Bronchial epithelial cell (primary cell): ENCODE data around the gene FURIN. TPM values are rescaled to one million over a fixed set of nuclear protein-coding genes. Genes with fewer than 3 reads are reported as not detected.

Experiments used
- DNase-seq: peaks from one replicate; pipeline ENCODE4 v3.0.0-alpha.2; 2010; ENCODE audit warnings: low read depth
- FAIRE-seq: peaks from 2 replicates; lab custom pipeline; 2011; peaks lifted over from hg19 to GRCh38; lab: Jason Lieb, UNC
- H3K27me3 ChIP-seq: 2 replicates; pipeline ENCODE4 v1.5.1; 2011; ENCODE audit warnings: low read length; ENCODE audit not compliant: control insufficient read depth, insufficient read depth
- H3K36me3 ChIP-seq: 2 replicates; pipeline ENCODE4 v1.5.1; 2011; ENCODE audit warnings: low read length; ENCODE audit not compliant: control insufficient read depth, insufficient read depth
- H3K4me3 ChIP-seq: 2 replicates; pipeline ENCODE4 v1.5.1; 2011; ENCODE audit warnings: mild to moderate bottlenecking, low read depth, low read length, control low read depth
- CTCF ChIP-seq: IDR thresholded peaks from 2 replicates; pipeline ENCODE4 v1.5.1; 2011; ENCODE audit warnings: mild to moderate bottlenecking, moderate library complexity, low read length, control low read depth, inconsistent platforms; ENCODE audit not compliant: insufficient read depth, severe bottlenecking
- total RNA-seq: library from RNA; depleted of rRNA; stranded (reverse); fragments of >200 nt; gene quantifications from 2 replicates; pipeline ENCODE4 v1.2.1, GENCODE V29; 2014

The FURIN gene
- total RNA-seq, 1 donor from 2014 or later, result 32.1 TPM

DNA sequence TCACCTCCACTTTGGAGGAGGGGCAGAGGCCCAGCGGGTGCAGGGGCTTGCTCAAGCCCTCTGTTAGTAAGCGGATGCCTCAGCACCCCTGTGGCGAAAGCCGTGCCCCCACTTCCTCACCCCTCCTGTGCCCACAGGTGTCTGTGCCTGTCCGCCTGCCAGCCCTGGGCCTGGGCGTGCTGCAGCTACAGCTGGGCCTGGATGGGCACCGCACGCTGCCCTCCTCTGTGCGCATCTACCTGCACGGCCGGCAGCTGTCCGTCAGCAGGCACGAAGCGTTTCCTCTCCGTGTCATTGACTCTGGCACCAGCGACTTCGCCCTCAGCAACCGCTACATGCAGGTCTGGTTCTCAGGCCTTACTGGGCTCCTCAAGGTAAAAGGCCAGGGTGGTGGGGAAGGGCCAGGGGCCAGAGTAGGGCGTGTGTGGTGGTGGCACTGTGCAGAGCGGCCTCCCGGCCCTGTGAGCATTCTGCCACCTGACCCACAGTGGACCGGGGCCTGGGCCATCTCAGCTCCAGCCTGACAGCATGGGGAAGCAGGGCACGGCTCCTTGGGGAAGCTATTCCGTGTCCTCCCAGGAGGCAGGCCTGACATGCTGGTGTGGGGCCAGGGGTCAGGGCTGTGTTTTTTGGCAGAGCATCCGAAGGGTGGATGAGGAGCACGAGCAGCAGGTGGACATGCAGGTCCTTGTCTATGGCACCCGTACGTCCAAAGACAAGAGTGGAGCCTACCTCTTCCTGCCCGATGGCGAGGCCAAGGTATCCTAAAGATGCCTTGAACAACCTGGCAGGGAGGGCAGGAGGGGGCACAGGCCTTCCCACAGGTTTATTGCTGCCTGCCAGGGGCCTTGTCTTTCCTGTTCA lies 43.8 kb downstream of the FURIN start:
- TF ChIP-seq CTCF, result no peak
- no peak overlapping the region for H3K4me3 ChIP-seq
- no peak for FAIRE-seq
- H3K27me3 ChIP-seq, result no peaks in the 10 kb centered on the region
- peaks cover 29% of the 10 kb centered on the region for H3K36me3 ChIP-seq
- DNase-seq, result no peak

DNA sequence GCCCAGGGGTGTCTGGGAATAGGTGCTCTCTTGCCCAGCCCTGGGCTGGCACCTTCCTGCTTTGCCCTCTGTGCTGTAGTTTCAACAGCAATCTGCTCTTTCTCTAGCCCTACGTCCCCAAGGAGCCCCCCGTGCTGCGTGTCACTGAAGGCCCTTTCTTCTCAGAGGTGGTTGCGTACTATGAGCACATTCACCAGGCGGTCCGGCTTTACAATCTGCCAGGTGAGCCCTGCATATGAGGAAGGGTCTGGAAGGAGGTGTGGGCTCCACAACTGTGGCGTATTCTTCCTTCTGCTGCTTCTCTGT lies 44.3 kb downstream of the FURIN start:
- TF ChIP-seq CTCF, result no peak
- Histone ChIP-seq H3K36me3 (peaks cover 26% of the 10 kb centered on the region), H3K27me3 (no peaks in the 10 kb centered on the region), H3K4me3 (no peak overlapping the region)
- DNase-seq (no peak), FAIRE-seq (no peak)

GRCh38 chr15:90913398-90913944 lies 45.1 kb downstream of the FURIN start:
- H3K36me3 ChIP-seq, result peaks cover 27% of the 10 kb centered on the region
- no peak for FAIRE-seq
- no peak overlapping the region for H3K4me3 ChIP-seq
- TF ChIP-seq CTCF, result no peak
- no peak for DNase-seq
- no peaks in the 10 kb centered on the region for H3K27me3 ChIP-seq

- Histone ChIP-seq H3K27me3 (no peaks in the 10 kb centered on the region), H3K36me3 (peaks cover 26% of the 10 kb centered on the region), H3K4me3 (no peak overlapping the region)
- no peak for DNase-seq
- no peak for FAIRE-seq
- TF ChIP-seq CTCF, result no peak
Observed at GRCh38 chr15:90914305-90915080, 46.1 kb downstream of the FURIN start.

DNA sequence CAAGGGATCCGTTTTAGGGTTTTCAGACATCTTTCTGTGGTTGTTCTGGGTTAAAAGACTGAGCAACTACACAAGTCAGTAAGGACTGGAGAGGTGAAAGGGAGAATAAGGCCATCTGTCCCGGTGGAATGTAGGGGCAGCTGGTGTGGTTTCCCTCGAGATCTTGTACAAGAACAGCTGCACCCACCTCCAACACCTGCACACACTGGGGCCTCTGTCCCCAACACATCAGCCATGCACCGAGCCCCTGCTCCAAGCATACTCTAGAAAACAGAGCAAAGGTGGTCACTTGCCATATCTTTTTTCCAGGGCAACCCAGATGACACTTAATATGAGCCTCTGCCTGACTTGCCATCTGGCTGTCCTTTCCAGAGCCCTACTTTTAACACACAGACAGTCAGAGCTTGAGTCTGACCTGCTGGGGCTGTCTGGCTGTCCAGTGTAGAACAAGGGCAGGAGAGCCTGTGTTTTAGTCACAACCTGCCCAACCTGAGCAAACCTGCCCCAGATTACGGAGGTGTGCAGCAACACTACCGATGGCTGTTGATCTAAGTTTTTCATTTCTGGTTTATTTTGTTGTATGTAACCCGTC lies 46.9 kb downstream of the FURIN start:
- DNase-seq, result no peak
- no peak for TF ChIP-seq CTCF
- H3K27me3 ChIP-seq, result no peaks in the 10 kb centered on the region
- no peak overlapping the region for H3K4me3 ChIP-seq
- peaks cover 24% of the 10 kb centered on the region for H3K36me3 ChIP-seq
- no peak for FAIRE-seq
